Measurements from ENCODE around the gene ADD1. TPM values are rescaled to one million over a fixed set of nuclear protein-coding genes. Genes with fewer than 3 reads are reported as not detected.

Gene ADD1
- total and polyA plus RNA-seq, 4 donors = 62.2 to 142 (median 83.4) TPM

GRCh38 chr4:2843941-2844584 is 419 bp downstream of the ADD1 start (continued):
- no peak for TF ChIP-seq ZBTB33 (IDR thresholded peaks at IDR 0.05)
- TF ChIP-seq MAX (IDR thresholded peaks at IDR 0.05) = no peak
- TF ChIP-seq GABPA (IDR thresholded peaks at IDR 0.05 in 1 of 2, conservative IDR thresholded peaks at IDR 0.05 in 1 of 2) = no peak
- no peak for TF ChIP-seq FOXA2 (IDR thresholded peaks at IDR 0.05)

GRCh38 chr4:2846172-2846571 is 2.5 kb downstream of the ADD1 start:
- TF ChIP-seq FOXA2 (IDR thresholded peaks at IDR 0.05) = no peak
- Histone ChIP-seq H3K4me1 (ENCODE audit: control insufficient read depth in 4 of 4, insufficient read depth in 4 of 4, low read length in 3 of 4) (peaks cover 2 to 37% (median 20%) of the 10 kb centered on the region in 4 donors), H3K27me3 (ENCODE audit: control insufficient read depth in 4 of 4, insufficient read depth in 4 of 4, low read length in 3 of 4) (no peaks in the 10 kb centered on the region), H3K9ac (ENCODE audit: low read depth in 1 of 2, low read length in 2 of 2) (no peak overlapping the region), H3K9me3 (ENCODE audit: control insufficient read depth in 4 of 4, low read length in 3 of 4) (no peaks in the 10 kb centered on the region), H3K4me3 (ENCODE audit: low read depth in 1 of 3, low read length in 3 of 3) (no peak overlapping the region), H3K27ac (ENCODE audit: low read depth in 1 of 2, low read length in 2 of 2) (no peak overlapping the region), H3K36me3 (ENCODE audit: control insufficient read depth in 4 of 4, insufficient read depth in 3 of 4, low read depth in 1 of 4, low read length in 3 of 4) (no peaks in the 10 kb centered on the region)
- DNase-seq (ENCODE audit: low spot score) = no peak
- 88% methylated on average over 2 of the region's 2 CpGs for WGBS

- H3K4me1 ChIP-seq (ENCODE audit: control insufficient read depth in 4 of 4, insufficient read depth in 4 of 4, low read length in 3 of 4) = peaks cover 2 to 39% (median 21%) of the 10 kb centered on the region in 4 donors
- H3K27me3 ChIP-seq (ENCODE audit: control insufficient read depth in 4 of 4, insufficient read depth in 4 of 4, low read length in 3 of 4) = no peaks in the 10 kb centered on the region
- DNase-seq (ENCODE audit: low spot score) = no peak
- no peak overlapping the region for H3K9ac ChIP-seq (ENCODE audit: low read depth in 1 of 2, low read length in 2 of 2)
- H3K4me3 ChIP-seq (ENCODE audit: low read depth in 1 of 3, low read length in 3 of 3) = no peak overlapping the region
- H3K9me3 ChIP-seq (ENCODE audit: control insufficient read depth in 4 of 4, low read length in 3 of 4) = no peaks in the 10 kb centered on the region
- no peaks in the 10 kb centered on the region for H3K36me3 ChIP-seq (ENCODE audit: control insufficient read depth in 4 of 4, insufficient read depth in 3 of 4, low read depth in 1 of 4, low read length in 3 of 4)
- TF ChIP-seq RXRA (IDR thresholded peaks at IDR 0.05) = no peak
- TF ChIP-seq CTCF (IDR thresholded peaks at IDR 0.05; ENCODE audit: low read depth, low read length, missing input control) = no peak
- no peak for TF ChIP-seq HNF4A (conservative IDR thresholded peaks at IDR 0.05)
- TF ChIP-seq TAF1 (conservative IDR thresholded peaks at IDR 0.05) = no peak
- no peak for TF ChIP-seq REST (IDR thresholded peaks at IDR 0.05)
- no peak for TF ChIP-seq HNF4G (IDR thresholded peaks at IDR 0.05)
- TF ChIP-seq JUND (IDR thresholded peaks at IDR 0.05) = no peak
- no peak for TF ChIP-seq SP1 (IDR thresholded peaks at IDR 0.05)
- TF ChIP-seq EGR1 (IDR thresholded peaks at IDR 0.05; ENCODE audit: low read depth in 2 of 2) = no peak
- no peak for TF ChIP-seq ATF3 (IDR thresholded peaks at IDR 0.05)
- no peak for TF ChIP-seq FOXA1 (IDR thresholded peaks at IDR 0.05)
- TF ChIP-seq YY1 (IDR thresholded peaks at IDR 0.05) = no peak
- no peak for TF ChIP-seq ZBTB33 (IDR thresholded peaks at IDR 0.05)
- TF ChIP-seq RAD21 (IDR thresholded peaks at IDR 0.05) = no peak
- H3K27ac ChIP-seq (ENCODE audit: low read depth in 1 of 2, low read length in 2 of 2) = no peak overlapping the region
- 88% methylated on average over 11 of the region's 11 CpGs for WGBS
Observed at GRCh38 chr4:2847302-2847871, 3.7 kb downstream of the ADD1 start.
